HFFc6 (cell line): Measurements from ENCODE around the gene TPBGL. TPM values are rescaled to one million over a fixed set of nuclear protein-coding genes. Genes with fewer than 3 reads are reported as not detected.

Experiments used
- DNase-seq: peaks from one replicate; pipeline ENCODE4 v3.0.0-alpha.2; 2018
- H3K27ac Mint-ChIP-seq: 2 replicates; pipeline ENCODE4 v1.8.0; 2020; ENCODE audit warnings: mild to moderate bottlenecking, mixed read lengths
- H3K27me3 Mint-ChIP-seq: 2 replicates; pipeline ENCODE4 v1.8.0; 2021; ENCODE audit warnings: mild to moderate bottlenecking, moderate library complexity, mixed read lengths; ENCODE audit not compliant: insufficient read depth
- H3K36me3 Mint-ChIP-seq: 2 replicates; pipeline ENCODE4 v1.8.0; 2021; ENCODE audit warnings: low read depth, mixed read lengths
- H3K4me1 Mint-ChIP-seq: 2 replicates; pipeline ENCODE4 v1.8.0; 2020; ENCODE audit warnings: low read depth, mixed read lengths
- H3K4me3 Mint-ChIP-seq: 2 replicates; pipeline ENCODE4 v1.8.0; 2020; ENCODE audit warnings: mild to moderate bottlenecking, moderate library complexity, mixed read lengths
- H3K9me3 Mint-ChIP-seq: 2 replicates; pipeline ENCODE4 v1.8.0; 2020; ENCODE audit warnings: mild to moderate bottlenecking, mixed read lengths
- CTCF ChIP-seq: fragments of 200-600 bp; sonication (generic); IDR thresholded peaks from 2 replicates; pipeline ENCODE4 v1.5.0; 2021; ENCODE audit warnings: antibody characterized with exemption, mild to moderate bottlenecking
- total RNA-seq, 6 experiments: library from RNA; stranded (reverse); fragmentation: NEBNext Ultra II Directional; extraction: Animal tissue kit (Norgen Biotek cat#: 25700); gene quantifications; 2 replicates in 1 of 6; 3 replicates in 5 of 6; pipeline ENCODE4 v1.2.3, GENCODE V29; 2021

TPBGL gene
- total RNA-seq, 6 experiments from 2014 or later = not detected

GRCh38 chr11:75291741-75292140, 51.2 kb downstream of the TPBGL start:
- H3K4me1 Mint-ChIP-seq = peaks cover 5% of the 10 kb centered on the region
- H3K4me3 Mint-ChIP-seq = no peak overlapping the region
- no peak overlapping the region for H3K27ac Mint-ChIP-seq
- no peak for DNase-seq
- peaks cover under 1% of the 10 kb centered on the region for H3K27me3 Mint-ChIP-seq
- no peaks in the 10 kb centered on the region for H3K9me3 Mint-ChIP-seq
- TF ChIP-seq CTCF = no peak
- no peaks in the 10 kb centered on the region for H3K36me3 Mint-ChIP-seq

GRCh38 chr11:75292943-75293342, 52.4 kb downstream of the TPBGL start:
- H3K9me3 Mint-ChIP-seq = no peaks in the 10 kb centered on the region
- no peaks in the 10 kb centered on the region for H3K4me1 Mint-ChIP-seq
- H3K4me3 Mint-ChIP-seq = no peak overlapping the region
- no peaks in the 10 kb centered on the region; the same call in none of the 2 replicates for H3K27me3 Mint-ChIP-seq
- H3K27ac Mint-ChIP-seq = no peak overlapping the region
- TF ChIP-seq CTCF = no peak
- H3K36me3 Mint-ChIP-seq = no peaks in the 10 kb centered on the region
- no peak for DNase-seq

Other genes with a start within 250 kb of the TPBGL start
- gene OR2AT4, start 143.9 kb upstream of the TPBGL start, total RNA-seq = not detected
- not detected for gene SLCO2B1, start 89.7 kb upstream of the TPBGL start, total RNA-seq
- gene ARRB1, start 110.9 kb downstream of the TPBGL start, total RNA-seq = 10 to 100 TPM; 10.8 to 14.4 (median 11.2) TPM
- gene RPS3, start 158.7 kb downstream of the TPBGL start, total RNA-seq = 1,000 to 10,000 TPM; 1,897 to 2,167 (median 1,932) TPM
- gene KLHL35, start 192.4 kb downstream of the TPBGL start, total RNA-seq = not detected